HepG2 (cell line): ENCODE measurements around the gene TTC31. TPM values are rescaled to one million over a fixed set of nuclear protein-coding genes. Genes with fewer than 3 reads are reported as not detected.

Experiments used
- AGO2 ChIP-seq: fragments of 200-400 bp; formaldehyde crosslinking; optimal IDR thresholded peaks from 2 replicates; pipeline ENCODE3; 2017; ENCODE audit warnings: mild to moderate bottlenecking, low read depth, low read length, moderate library complexity
- EP300 ChIP-seq, 3 experiments: sonication (generic) in 1 of 3; formaldehyde crosslinking in 1 of 3; IDR thresholded peaks; 2 replicates each; pipeline versions ENCODE4 v1.5.1 to v1.6.1; 2011 to 2020; ENCODE audit warnings: low read depth in 2 of 3, low read length in 2 of 3, borderline replicate concordance in 1 of 3, improper control_type of control experiment in 1 of 3, mild to moderate bottlenecking in 1 of 3, missing genetic modification reagents in 1 of 3, moderate library complexity in 1 of 3
- KDM2A ChIP-seq: sonication (generic); formaldehyde crosslinking; IDR thresholded peaks from 2 replicates; pipeline ENCODE4 v1.4.0; 2020; ENCODE audit warnings: low read depth, missing genetic modification reagents, borderline replicate concordance
- PCBP2 ChIP-seq: fragments of 200-400 bp; formaldehyde crosslinking; optimal IDR thresholded peaks from 2 replicates; pipeline ENCODE3; 2018; ENCODE audit warnings: low read length, low read depth; ENCODE audit not compliant: poor library complexity, severe bottlenecking
- PHF21A ChIP-seq: sonication (generic); formaldehyde crosslinking; IDR thresholded peaks from 2 replicates; pipeline ENCODE4 v1.5.0; 2020; ENCODE audit warnings: mild to moderate bottlenecking, missing genetic modification reagents
- RCOR2 ChIP-seq: IDR thresholded peaks from 2 replicates; pipeline ENCODE4 v1.6.1; 2016; ENCODE audit warnings: missing biosample characterization, missing genetic modification reagents
- polyA plus RNA-seq, 8 experiments: library from polyadenylated mRNA; depleted of rRNA in 3 of 8; stranded (reverse) in 7 of 8; unstranded in 1 of 8; fragments of >200 nt; fragmentation: Illumina TruSeq in 4 of 8; extraction: Trizol in 4 of 8; gene quantifications; 2 replicates each; pipeline versions ENCODE4 v1.2.1 to v1.2.3, GENCODE V29; 2011 to 2016; ENCODE audit warnings: low read depth in 4 of 8, missing spikeins in 1 of 8, mixed read lengths in 1 of 8; ENCODE audit not compliant: insufficient read depth in 1 of 8
- total RNA-seq, 5 experiments: library from RNA; depleted of rRNA; stranded (reverse); fragments of >200 nt; fragmentation: Illumina TruSeq; extraction: Trizol; gene quantifications; 2 replicates each; pipeline ENCODE4 v1.2.3, GENCODE V29; 2016; ENCODE audit warnings: low read depth in 1 of 5
- TF ChIP-seq, protein P1 (sequence below), 2 experiments: fragments of 450-650 bp in 1 of 2; sonication (generic) in 1 of 2; formaldehyde crosslinking in 1 of 2; IDR thresholded peaks; 2 replicates each; pipeline versions ENCODE4 v1.6.1 to v1.8.0; 2016 to 2022; ENCODE audit warnings: antibody characterized with exemption in 1 of 2, mild to moderate bottlenecking in 1 of 2, missing genetic modification reagents in 1 of 2
- TF ChIP-seq, protein P2 (sequence below): sonication (generic); formaldehyde crosslinking; IDR thresholded peaks from 2 replicates; pipeline ENCODE4 v1.5.1; 2020; ENCODE audit warnings: mild to moderate bottlenecking, missing genetic modification reagents, borderline replicate concordance
- TF ChIP-seq, protein P3 (sequence below): sonication (generic); formaldehyde crosslinking; IDR thresholded peaks from 2 replicates; pipeline ENCODE4 v1.4.0; 2020; ENCODE audit warnings: mild to moderate bottlenecking, missing genetic modification reagents
- TF ChIP-seq, protein P4 (sequence below): sonication (generic); formaldehyde crosslinking; IDR thresholded peaks from 2 replicates; pipeline ENCODE4 v1.5.0; 2020; ENCODE audit warnings: missing genetic modification reagents, mild to moderate bottlenecking, borderline replicate concordance

Gene TTC31
- total and polyA plus RNA-seq, 2 of the 13 experiments (the other 11 are each of a cell fraction or from before 2014, with no cell fraction given): 28.3 to 39.5 TPM

DNA sequence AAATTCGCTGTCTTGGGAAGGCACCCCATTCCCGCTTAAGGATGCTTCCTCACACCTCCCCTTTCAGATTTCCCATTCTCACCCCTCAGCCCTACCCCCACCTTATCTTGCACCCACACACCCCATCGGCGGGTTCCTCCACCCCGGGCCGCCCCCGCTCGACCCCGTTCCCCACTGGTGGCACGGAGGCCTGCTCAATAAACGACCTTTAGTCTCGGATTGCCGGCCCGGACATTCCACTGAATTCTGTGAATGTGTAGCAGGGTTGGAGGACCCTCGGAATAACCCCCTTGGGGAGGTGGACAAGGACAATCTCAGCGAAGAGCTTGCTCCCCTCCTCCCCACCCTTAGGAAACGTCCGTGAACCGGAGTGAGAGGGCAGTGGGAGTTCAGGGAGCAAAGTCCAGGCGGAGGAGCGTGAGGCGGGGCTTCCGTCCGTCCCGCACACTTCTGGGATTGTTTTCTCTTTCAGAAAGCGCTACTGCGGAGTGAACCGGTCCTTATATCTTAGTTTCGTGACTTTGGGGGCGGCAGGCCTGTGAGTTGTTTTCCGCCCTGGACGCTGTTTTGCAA lies 19.4 kb downstream of the TTC31 start (continued):
- TF ChIP-seq, protein P1, sequence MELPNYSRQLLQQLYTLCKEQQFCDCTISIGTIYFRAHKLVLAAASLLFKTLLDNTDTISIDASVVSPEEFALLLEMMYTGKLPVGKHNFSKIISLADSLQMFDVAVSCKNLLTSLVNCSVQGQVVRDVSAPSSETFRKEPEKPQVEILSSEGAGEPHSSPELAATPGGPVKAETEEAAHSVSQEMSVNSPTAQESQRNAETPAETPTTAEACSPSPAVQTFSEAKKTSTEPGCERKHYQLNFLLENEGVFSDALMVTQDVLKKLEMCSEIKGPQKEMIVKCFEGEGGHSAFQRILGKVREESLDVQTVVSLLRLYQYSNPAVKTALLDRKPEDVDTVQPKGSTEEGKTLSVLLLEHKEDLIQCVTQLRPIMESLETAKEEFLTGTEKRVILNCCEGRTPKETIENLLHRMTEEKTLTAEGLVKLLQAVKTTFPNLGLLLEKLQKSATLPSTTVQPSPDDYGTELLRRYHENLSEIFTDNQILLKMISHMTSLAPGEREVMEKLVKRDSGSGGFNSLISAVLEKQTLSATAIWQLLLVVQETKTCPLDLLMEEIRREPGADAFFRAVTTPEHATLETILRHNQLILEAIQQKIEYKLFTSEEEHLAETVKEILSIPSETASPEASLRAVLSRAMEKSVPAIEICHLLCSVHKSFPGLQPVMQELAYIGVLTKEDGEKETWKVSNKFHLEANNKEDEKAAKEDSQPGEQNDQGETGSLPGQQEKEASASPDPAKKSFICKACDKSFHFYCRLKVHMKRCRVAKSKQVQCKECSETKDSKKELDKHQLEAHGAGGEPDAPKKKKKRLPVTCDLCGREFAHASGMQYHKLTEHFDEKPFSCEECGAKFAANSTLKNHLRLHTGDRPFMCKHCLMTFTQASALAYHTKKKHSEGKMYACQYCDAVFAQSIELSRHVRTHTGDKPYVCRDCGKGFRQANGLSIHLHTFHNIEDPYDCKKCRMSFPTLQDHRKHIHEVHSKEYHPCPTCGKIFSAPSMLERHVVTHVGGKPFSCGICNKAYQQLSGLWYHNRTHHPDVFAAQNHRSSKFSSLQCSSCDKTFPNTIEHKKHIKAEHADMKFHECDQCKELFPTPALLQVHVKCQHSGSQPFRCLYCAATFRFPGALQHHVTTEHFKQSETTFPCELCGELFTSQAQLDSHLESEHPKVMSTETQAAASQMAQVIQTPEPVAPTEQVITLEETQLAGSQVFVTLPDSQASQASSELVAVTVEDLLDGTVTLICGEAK (IDR thresholded peaks at IDR 0.05): no peak
- TF ChIP-seq, protein P1 (CRISPR knock-in tag; IDR thresholded peaks at IDR 0.05): no peak
- peak; percentile 71 for TF ChIP-seq RCOR2 (CRISPR knock-in tag)
- TF ChIP-seq, protein P2, sequence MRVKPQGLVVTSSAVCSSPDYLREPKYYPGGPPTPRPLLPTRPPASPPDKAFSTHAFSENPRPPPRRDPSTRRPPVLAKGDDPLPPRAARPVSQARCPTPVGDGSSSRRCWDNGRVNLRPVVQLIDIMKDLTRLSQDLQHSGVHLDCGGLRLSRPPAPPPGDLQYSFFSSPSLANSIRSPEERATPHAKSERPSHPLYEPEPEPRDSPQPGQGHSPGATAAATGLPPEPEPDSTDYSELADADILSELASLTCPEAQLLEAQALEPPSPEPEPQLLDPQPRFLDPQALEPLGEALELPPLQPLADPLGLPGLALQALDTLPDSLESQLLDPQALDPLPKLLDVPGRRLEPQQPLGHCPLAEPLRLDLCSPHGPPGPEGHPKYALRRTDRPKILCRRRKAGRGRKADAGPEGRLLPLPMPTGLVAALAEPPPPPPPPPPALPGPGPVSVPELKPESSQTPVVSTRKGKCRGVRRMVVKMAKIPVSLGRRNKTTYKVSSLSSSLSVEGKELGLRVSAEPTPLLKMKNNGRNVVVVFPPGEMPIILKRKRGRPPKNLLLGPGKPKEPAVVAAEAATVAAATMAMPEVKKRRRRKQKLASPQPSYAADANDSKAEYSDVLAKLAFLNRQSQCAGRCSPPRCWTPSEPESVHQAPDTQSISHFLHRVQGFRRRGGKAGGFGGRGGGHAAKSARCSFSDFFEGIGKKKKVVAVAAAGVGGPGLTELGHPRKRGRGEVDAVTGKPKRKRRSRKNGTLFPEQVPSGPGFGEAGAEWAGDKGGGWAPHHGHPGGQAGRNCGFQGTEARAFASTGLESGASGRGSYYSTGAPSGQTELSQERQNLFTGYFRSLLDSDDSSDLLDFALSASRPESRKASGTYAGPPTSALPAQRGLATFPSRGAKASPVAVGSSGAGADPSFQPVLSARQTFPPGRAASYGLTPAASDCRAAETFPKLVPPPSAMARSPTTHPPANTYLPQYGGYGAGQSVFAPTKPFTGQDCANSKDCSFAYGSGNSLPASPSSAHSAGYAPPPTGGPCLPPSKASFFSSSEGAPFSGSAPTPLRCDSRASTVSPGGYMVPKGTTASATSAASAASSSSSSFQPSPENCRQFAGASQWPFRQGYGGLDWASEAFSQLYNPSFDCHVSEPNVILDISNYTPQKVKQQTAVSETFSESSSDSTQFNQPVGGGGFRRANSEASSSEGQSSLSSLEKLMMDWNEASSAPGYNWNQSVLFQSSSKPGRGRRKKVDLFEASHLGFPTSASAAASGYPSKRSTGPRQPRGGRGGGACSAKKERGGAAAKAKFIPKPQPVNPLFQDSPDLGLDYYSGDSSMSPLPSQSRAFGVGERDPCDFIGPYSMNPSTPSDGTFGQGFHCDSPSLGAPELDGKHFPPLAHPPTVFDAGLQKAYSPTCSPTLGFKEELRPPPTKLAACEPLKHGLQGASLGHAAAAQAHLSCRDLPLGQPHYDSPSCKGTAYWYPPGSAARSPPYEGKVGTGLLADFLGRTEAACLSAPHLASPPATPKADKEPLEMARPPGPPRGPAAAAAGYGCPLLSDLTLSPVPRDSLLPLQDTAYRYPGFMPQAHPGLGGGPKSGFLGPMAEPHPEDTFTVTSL (CRISPR knock-in tag): peak; percentile 55; the same call in 1 of the 2 replicates
- TF ChIP-seq AGO2: no peak
- TF ChIP-seq, protein P3, sequence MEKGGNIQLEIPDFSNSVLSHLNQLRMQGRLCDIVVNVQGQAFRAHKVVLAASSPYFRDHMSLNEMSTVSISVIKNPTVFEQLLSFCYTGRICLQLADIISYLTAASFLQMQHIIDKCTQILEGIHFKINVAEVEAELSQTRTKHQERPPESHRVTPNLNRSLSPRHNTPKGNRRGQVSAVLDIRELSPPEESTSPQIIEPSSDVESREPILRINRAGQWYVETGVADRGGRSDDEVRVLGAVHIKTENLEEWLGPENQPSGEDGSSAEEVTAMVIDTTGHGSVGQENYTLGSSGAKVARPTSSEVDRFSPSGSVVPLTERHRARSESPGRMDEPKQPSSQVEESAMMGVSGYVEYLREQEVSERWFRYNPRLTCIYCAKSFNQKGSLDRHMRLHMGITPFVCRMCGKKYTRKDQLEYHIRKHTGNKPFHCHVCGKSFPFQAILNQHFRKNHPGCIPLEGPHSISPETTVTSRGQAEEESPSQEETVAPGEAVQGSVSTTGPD (CRISPR knock-in tag): no peak
- TF ChIP-seq EP300 (IDR thresholded peaks at IDR 0.05; ENCODE audit: low read depth in 2 of 2, low read length in 2 of 2): peak; percentile 73; a peak in 3 of 4 replicates
- peak; percentile 75 for TF ChIP-seq EP300 (CRISPR knock-in tag; IDR thresholded peaks at IDR 0.05; ENCODE audit: borderline replicate concordance)
- TF ChIP-seq KDM2A (CRISPR knock-in tag): peak; percentile 89
- TF ChIP-seq, protein P4, sequence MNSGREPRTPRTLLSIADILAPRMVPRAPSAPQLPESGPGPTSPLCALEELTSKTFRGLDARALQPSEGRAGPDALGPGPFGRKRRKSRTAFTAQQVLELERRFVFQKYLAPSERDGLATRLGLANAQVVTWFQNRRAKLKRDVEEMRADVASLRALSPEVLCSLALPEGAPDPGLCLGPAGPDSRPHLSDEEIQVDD (CRISPR knock-in tag): no peak
- no peak for TF ChIP-seq PCBP2
- TF ChIP-seq PHF21A: peak; percentile 80
